GM12878 (cell line): Measurements from ENCODE around the gene C5. TPM values are rescaled to one million over a fixed set of nuclear protein-coding genes. Genes with fewer than 3 reads are reported as not detected.
A peak's percentile ranks its signal among the peaks of the same experiment; 100 is the strongest.

Experiments
- ATAC-seq: fragments of 200-7000 bp; cut with Tn5 transposase; 3 replicates; pipeline ENCODE4 v1.9.1; 2020; ENCODE audit warnings: mild to moderate bottlenecking, moderate library complexity
- BruUV-seq: library from RNA; stranded (reverse); fragments of 400-500 nt; replicated peaks from 2 replicates; lab custom pipeline; 2021; lab: Mats Ljungman, UMichigan
- CTCF ChIA-PET: fragments of 300-600 bp; sonication (Branson Sonifier 250); formaldehyde crosslinking; extraction: SDS; loops from one replicate; lab custom pipeline; 2021; ENCODE audit warnings: inconsistent platforms; lab: Yijun Ruan, JAX
- POLR2A ChIA-PET: fragments of 350-600 bp; formaldehyde crosslinking; extraction: SDS; loops from one replicate; lab custom pipeline; 2021; ENCODE audit warnings: inconsistent platforms; lab: Charles Lee
- RAD21 ChIA-PET: fragments of 300-600 bp; sonication (Branson Sonifier 250); formaldehyde crosslinking; loops from one replicate; lab custom pipeline; 2023; ENCODE audit warnings: antibody characterized with exemption; ENCODE audit not compliant: unreplicated experiment; lab: Charles Lee
- SMC1A ChIA-PET: fragments of 300-600 bp; sonication (Branson Sonifier 250); formaldehyde crosslinking; loops from one replicate; lab custom pipeline; 2023; ENCODE audit not compliant: unreplicated experiment, uncharacterized antibody; lab: Charles Lee
- DNase-seq: peaks from one replicate; pipeline ENCODE4 v3.0.0-alpha.2; 2011; ENCODE audit warnings: low read depth, low spot score
- FAIRE-seq: peaks from 3 replicates; lab custom pipeline; 2011; peaks lifted over from hg19 to GRCh38; lab: Jason Lieb, UNC
- H2AFZ ChIP-seq: 2 replicates; pipeline ENCODE4 v1.6.0; 2011; ENCODE audit warnings: low read depth, low read length, control low read depth; ENCODE audit not compliant: control insufficient read depth
- H3K27ac ChIP-seq: 2 replicates; pipeline ENCODE4 v1.5.1; 2011; ENCODE audit warnings: control low read depth; ENCODE audit not compliant: control insufficient read depth, insufficient read depth
- H3K27me3 ChIP-seq, 2 experiments: replicated peaks in 1 of 2; 2 replicates each; pipeline versions ENCODE4 v1.6.0 to v1.6.1; 2011; ENCODE audit warnings: low read length in 1 of 2; ENCODE audit not compliant: control insufficient read depth in 2 of 2, insufficient read depth in 2 of 2
- H3K36me3 ChIP-seq, 2 experiments: 2 replicates each; pipeline ENCODE4 v1.5.1; 2011; ENCODE audit warnings: low read length in 1 of 2; ENCODE audit not compliant: control insufficient read depth in 2 of 2, insufficient read depth in 2 of 2
- H3K4me1 ChIP-seq: 2 replicates; pipeline ENCODE4 v1.6.1; 2011; ENCODE audit warnings: mild to moderate bottlenecking, low read length, moderate library complexity, mixed read lengths; ENCODE audit not compliant: control insufficient read depth, insufficient read depth
- H3K4me2 ChIP-seq: 2 replicates; pipeline ENCODE4 v1.6.0; 2011; ENCODE audit warnings: control low read depth; ENCODE audit not compliant: control insufficient read depth, insufficient read depth
- H3K4me3 ChIP-seq: fragments of 200-600 bp; sonication (generic); 2 replicates; pipeline ENCODE4 v1.5.1; 2016
- H3K79me2 ChIP-seq: 2 replicates; pipeline ENCODE4 v1.6.0; 2011; ENCODE audit warnings: low read length; ENCODE audit not compliant: control insufficient read depth, insufficient read depth
- H3K9ac ChIP-seq: 2 replicates; pipeline ENCODE4 v1.8.0; 2011; ENCODE audit warnings: low read length, control low read depth, mixed read lengths; ENCODE audit not compliant: control insufficient read depth, insufficient read depth
- H3K9me3 ChIP-seq: replicated peaks from 3 replicates; pipeline ENCODE4 v1.5.1; 2011; ENCODE audit warnings: mild to moderate bottlenecking, low read length; ENCODE audit not compliant: control insufficient read depth, insufficient read depth
- H4K20me1 ChIP-seq: 2 replicates; pipeline ENCODE4 v1.6.0; 2011; ENCODE audit not compliant: control insufficient read depth, insufficient read depth
- NFXL1 ChIP-seq: fragments of 450-650 bp; IDR thresholded peaks from 2 replicates; pipeline ENCODE4 v1.6.1; 2017; ENCODE audit warnings: antibody characterized with exemption, mild to moderate bottlenecking, borderline replicate concordance
- POLR2AphosphoS2 ChIP-seq: IDR thresholded peaks from 2 replicates; pipeline ENCODE4 v1.6.1; 2011; ENCODE audit warnings: low read depth, mild to moderate bottlenecking, low read length, improper control_type of control experiment, moderate library complexity
- POLR2AphosphoS5 ChIP-seq: IDR thresholded peaks from 2 replicates; pipeline ENCODE4 v1.6.1; 2011; ENCODE audit warnings: mild to moderate bottlenecking, low read length, inconsistent platforms
- TCF3 ChIP-seq: IDR thresholded peaks from 2 replicates; pipeline ENCODE4 v1.6.1; 2012; ENCODE audit warnings: low read depth, mild to moderate bottlenecking, low read length, borderline replicate concordance; ENCODE audit not compliant: insufficient read depth
- ZBED1 ChIP-seq: IDR thresholded peaks from 2 replicates; pipeline ENCODE4 v1.6.1; 2016; ENCODE audit warnings: borderline replicate concordance
- WGBS: methylation state at CpG from one replicate; pipeline ENCODE4 v1.1.6; 2016; ENCODE audit warnings: low lambda C conversion rate; ENCODE audit not compliant: insufficient replicate concordance, insufficient coverage; ENCODE audit errors: missing lambda C conversion rate; 5-methylcytosine and 5-hydroxymethylcytosine counted together
- in situ Hi-C: fragments of 300-500 bp; cut with MboI; formaldehyde crosslinking; loops from 9 replicates; pipeline ENCODE4 v1.14.3; 2018; ENCODE audit warnings: mixed read lengths
- intact Hi-C: fragments of 100-400 bp; cut with micrococcal nuclease; formaldehyde crosslinking; loops from one replicate; pipeline ENCODE4 v1.14.2; 2022; ENCODE audit not compliant: unreplicated experiment
- polyA plus RNA-seq, 11 experiments: library from polyadenylated mRNA; depleted of rRNA in 4 of 11; unstranded in 6 of 11; stranded (reverse) in 5 of 11; fragments of >200 nt; fragmentation: Nextera tagmentation in 4 of 11; fragmentation: Illumina TruSeq in 1 of 11; extraction: Ambion mirVana in 4 of 11; extraction: Trizol in 1 of 11; gene quantifications; 1 replicate in 1 of 11; 2 replicates in 10 of 11; pipeline versions ENCODE4 v1.2.1 to v1.2.3, GENCODE V29; 2011 to 2016; ENCODE audit warnings: inconsistent platforms in 2 of 11, missing spikeins in 2 of 11, low read depth in 1 of 11
- total RNA-seq, 4 experiments: library from RNA; depleted of rRNA in 3 of 4; stranded (reverse); fragments of >200 nt in 3 of 4; fragmentation: Illumina TruSeq in 1 of 4; extraction: Trizol in 1 of 4; gene quantifications; 2 replicates each; pipeline versions ENCODE4 v1.2.1 to v1.2.3, GENCODE V29; 2013 to 2021
- TF ChIP-seq, protein P1 (sequence below): IDR thresholded peaks from 2 replicates; pipeline ENCODE4 v1.6.1; 2012; ENCODE audit warnings: low read length, inconsistent platforms

C5 gene
- total and polyA plus RNA-seq, 10 of the 15 experiments (the other 5 are each of a cell fraction or from before 2014, with no cell fraction given), result 0.39 to 2.2 (median 1.2) TPM

DNA sequence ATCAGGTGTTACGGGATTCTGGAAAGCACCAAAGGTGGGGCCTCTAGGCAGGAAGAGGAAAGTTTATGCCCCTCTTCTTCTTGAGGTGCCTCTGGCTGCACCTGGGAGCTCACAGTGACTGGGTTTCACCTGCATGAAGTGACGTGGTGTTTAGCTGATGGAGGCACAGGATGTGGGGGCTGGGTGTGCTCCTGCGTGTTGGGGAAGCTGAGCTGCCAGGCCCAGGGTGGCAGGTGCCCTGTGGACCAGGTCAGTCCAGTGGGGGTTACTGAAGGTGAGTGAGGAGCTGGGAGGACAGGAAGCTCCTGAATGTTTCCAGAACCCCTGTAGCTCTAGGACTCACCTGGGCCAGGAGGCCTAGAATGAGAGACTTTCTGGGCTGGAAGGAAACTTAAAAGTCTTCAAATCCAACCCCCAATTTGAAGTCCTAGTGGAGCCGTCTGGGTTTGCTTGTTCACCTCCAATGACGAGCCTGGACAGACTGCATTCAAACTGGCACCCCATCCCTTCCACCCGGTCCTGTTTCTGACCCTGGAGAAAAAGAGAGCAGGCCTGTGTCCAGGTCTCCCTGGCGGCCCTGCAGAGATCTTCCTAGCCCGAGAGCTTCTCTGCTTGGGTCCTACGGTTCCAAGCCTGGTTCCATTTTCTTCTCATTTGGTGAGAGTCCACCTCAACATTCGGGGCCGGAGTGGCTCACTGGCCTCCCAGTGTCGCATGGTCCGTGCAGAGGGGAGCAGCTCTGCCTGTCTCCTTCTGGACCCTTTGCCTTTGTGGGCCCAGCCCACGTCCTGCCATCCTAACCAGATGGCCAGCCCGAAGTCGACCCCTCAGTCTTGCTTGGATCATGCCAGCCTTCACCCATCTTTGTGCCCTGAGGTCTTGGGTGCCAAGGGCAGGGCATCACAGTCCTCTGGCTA, 145.8 kb downstream of the C5 start:
- Histone ChIP-seq H3K27me3 (no peaks in the 10 kb centered on the region), H3K79me2 (no peaks in the 10 kb centered on the region), H3K4me1 (peaks cover 30% of the 10 kb centered on the region), H3K27ac (peak overlapping the region; percentile 55), H3K9me3 (no peaks in the 10 kb centered on the region), H4K20me1 (no peaks in the 10 kb centered on the region), H3K9ac (no peak overlapping the region), H3K4me3 (no peak overlapping the region), H3K36me3 (peaks cover 29 to 39% of the 10 kb centered on the region in 2 experiments), H3K4me2 (no peak overlapping the region), H2AFZ (no peak overlapping the region)
- no peak for DNase-seq
- intact Hi-C loops, result no loop called here
- POLR2A ChIA-PET, result interaction anchor here (0.5 to 2.0 kb wide), 9 partner anchors 9 to 54 kb away, joined by 3 to 7 read pairs (median 5); no protein-coding TSS in a partner anchor
- TSS peak; percentile 2 for BruUV-seq
- TF ChIP-seq TCF3, result 0 out of 2 replicates have a peak, but pooled peaks have one; percentile 19
- TF ChIP-seq NFXL1, result no peak
- TF ChIP-seq ZBED1, result peak; percentile 44; the same call in 1 of the 2 replicates
- peak; percentile 42 for TF ChIP-seq POLR2AphosphoS2
- TF ChIP-seq, protein P1, sequence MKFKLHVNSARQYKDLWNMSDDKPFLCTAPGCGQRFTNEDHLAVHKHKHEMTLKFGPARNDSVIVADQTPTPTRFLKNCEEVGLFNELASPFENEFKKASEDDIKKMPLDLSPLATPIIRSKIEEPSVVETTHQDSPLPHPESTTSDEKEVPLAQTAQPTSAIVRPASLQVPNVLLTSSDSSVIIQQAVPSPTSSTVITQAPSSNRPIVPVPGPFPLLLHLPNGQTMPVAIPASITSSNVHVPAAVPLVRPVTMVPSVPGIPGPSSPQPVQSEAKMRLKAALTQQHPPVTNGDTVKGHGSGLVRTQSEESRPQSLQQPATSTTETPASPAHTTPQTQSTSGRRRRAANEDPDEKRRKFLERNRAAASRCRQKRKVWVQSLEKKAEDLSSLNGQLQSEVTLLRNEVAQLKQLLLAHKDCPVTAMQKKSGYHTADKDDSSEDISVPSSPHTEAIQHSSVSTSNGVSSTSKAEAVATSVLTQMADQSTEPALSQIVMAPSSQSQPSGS, result 0 out of 2 replicates have a peak, but pooled peaks have one; percentile 5
- TF ChIP-seq POLR2AphosphoS5, result peak; percentile 70
- ATAC-seq, result peak; percentile 4; the same call in 1 of the 3 replicates
- FAIRE-seq, result peak; percentile 27
- SMC1A ChIA-PET, result interaction anchor here (1.1 to 23.6 kb wide), 4 partner anchors 14 to 34 kb away, joined by 3 to 522 read pairs (median 4); partner anchors contain the start of gene TRAF1
- RAD21 ChIA-PET, result interaction anchor here (1.0 to 2.8 kb wide), 6 partner anchors 13 to 35 kb away, joined by 3 to 9 read pairs (median 4); no protein-coding TSS in a partner anchor
- CTCF ChIA-PET, result interaction anchor here (1.4 to 1.7 kb wide), 3 partner anchors 14 to 34 kb away, joined by 5 read pairs; no protein-coding TSS in a partner anchor
- in situ Hi-C loops, result no loop called here
- WGBS, result 64% methylated on average over 16 of the region's 16 CpGs
